ENCODE results near the gene NSRP1.
"Not testable (repeated sequence)": the region's sequence is repeated elsewhere in the genome, so short reads cannot be mapped to it uniquely, and the experiment has no call there.

- not testable (repeated sequence) for TF ChIP-seq MYC (IDR thresholded peaks at IDR 0.05; ENCODE audit: low read depth, low read length); CTCF (IDR thresholded peaks at IDR 0.05; ENCODE audit: low read depth, low read length); MAX (IDR thresholded peaks at IDR 0.05; ENCODE audit: low read depth, low read length); POLR2A (IDR thresholded peaks at IDR 0.05; ENCODE audit: extremely low read depth, insufficient read length)
Observed at GRCh38 chr17:30147860-30148259, 31.2 kb downstream of the NSRP1 start.
